HepG2 (cell line): ENCODE measurements around the gene FAM53B. TPM values are rescaled to one million over a fixed set of nuclear protein-coding genes. Genes with fewer than 3 reads are reported as not detected.

Experiments
- ARID2 ChIP-seq: sonication (generic); formaldehyde crosslinking; IDR thresholded peaks from 2 replicates; pipeline ENCODE4 v1.8.1; 2022; ENCODE audit warnings: mild to moderate bottlenecking, missing genetic modification reagents, borderline replicate concordance
- BRF2 ChIP-seq: sonication (generic); formaldehyde crosslinking; IDR thresholded peaks from 2 replicates; pipeline ENCODE4 v1.8.1; 2022; ENCODE audit warnings: mild to moderate bottlenecking, missing genetic modification reagents
- PRDM15 ChIP-seq: sonication (generic); formaldehyde crosslinking; IDR thresholded peaks from 2 replicates; pipeline ENCODE4 v1.4.0; 2020; ENCODE audit warnings: missing genetic modification reagents
- TOPORS ChIP-seq: sonication (generic); formaldehyde crosslinking; IDR thresholded peaks from 2 replicates; pipeline ENCODE4 v1.8.0; 2023; ENCODE audit warnings: mild to moderate bottlenecking, missing genetic modification reagents
- ZC3H4 ChIP-seq: sonication (generic); formaldehyde crosslinking; IDR thresholded peaks from 2 replicates; pipeline ENCODE4 v1.4.0; 2020; ENCODE audit warnings: missing genetic modification reagents, borderline replicate concordance
- ZNF18 ChIP-seq: sonication (generic); formaldehyde crosslinking; IDR thresholded peaks from 2 replicates; pipeline ENCODE4 v1.8.0; 2022; ENCODE audit warnings: mild to moderate bottlenecking, missing genetic modification reagents; ENCODE audit not compliant: insufficient replicate concordance
- polyA plus RNA-seq, 8 experiments: library from polyadenylated mRNA; depleted of rRNA in 3 of 8; stranded (reverse) in 7 of 8; unstranded in 1 of 8; fragments of >200 nt; fragmentation: Illumina TruSeq in 4 of 8; extraction: Trizol in 4 of 8; gene quantifications; 2 replicates each; pipeline versions ENCODE4 v1.2.1 to v1.2.3, GENCODE V29; 2011 to 2016; ENCODE audit warnings: low read depth in 4 of 8, missing spikeins in 1 of 8, mixed read lengths in 1 of 8; ENCODE audit not compliant: insufficient read depth in 1 of 8
- total RNA-seq, 5 experiments: library from RNA; depleted of rRNA; stranded (reverse); fragments of >200 nt; fragmentation: Illumina TruSeq; extraction: Trizol; gene quantifications; 2 replicates each; pipeline ENCODE4 v1.2.3, GENCODE V29; 2016; ENCODE audit warnings: low read depth in 1 of 5
- TF ChIP-seq, protein P1 (sequence below): sonication (generic); formaldehyde crosslinking; IDR thresholded peaks from one replicate; pipeline ENCODE4 v1.5.1; 2020; ENCODE audit warnings: mild to moderate bottlenecking, missing genetic modification reagents; ENCODE audit errors: not compliant biosample characterization

Gene FAM53B
- total and polyA plus RNA-seq, 2 of the 13 experiments (the other 11 are each of a cell fraction or from before 2014, with no cell fraction given), result 6.4 to 19.3 TPM

GRCh38 chr10:124696446-124697392, 47.5 kb downstream of the FAM53B start (continued):
- TF ChIP-seq PRDM15 (CRISPR knock-in tag), result no peak
- TF ChIP-seq ZC3H4 (CRISPR knock-in tag), result no peak
- no peak for TF ChIP-seq BRF2 (CRISPR knock-in tag)
- TF ChIP-seq TOPORS, result no peak
- TF ChIP-seq ARID2 (CRISPR knock-in tag), result no peak
- TF ChIP-seq, protein P1, sequence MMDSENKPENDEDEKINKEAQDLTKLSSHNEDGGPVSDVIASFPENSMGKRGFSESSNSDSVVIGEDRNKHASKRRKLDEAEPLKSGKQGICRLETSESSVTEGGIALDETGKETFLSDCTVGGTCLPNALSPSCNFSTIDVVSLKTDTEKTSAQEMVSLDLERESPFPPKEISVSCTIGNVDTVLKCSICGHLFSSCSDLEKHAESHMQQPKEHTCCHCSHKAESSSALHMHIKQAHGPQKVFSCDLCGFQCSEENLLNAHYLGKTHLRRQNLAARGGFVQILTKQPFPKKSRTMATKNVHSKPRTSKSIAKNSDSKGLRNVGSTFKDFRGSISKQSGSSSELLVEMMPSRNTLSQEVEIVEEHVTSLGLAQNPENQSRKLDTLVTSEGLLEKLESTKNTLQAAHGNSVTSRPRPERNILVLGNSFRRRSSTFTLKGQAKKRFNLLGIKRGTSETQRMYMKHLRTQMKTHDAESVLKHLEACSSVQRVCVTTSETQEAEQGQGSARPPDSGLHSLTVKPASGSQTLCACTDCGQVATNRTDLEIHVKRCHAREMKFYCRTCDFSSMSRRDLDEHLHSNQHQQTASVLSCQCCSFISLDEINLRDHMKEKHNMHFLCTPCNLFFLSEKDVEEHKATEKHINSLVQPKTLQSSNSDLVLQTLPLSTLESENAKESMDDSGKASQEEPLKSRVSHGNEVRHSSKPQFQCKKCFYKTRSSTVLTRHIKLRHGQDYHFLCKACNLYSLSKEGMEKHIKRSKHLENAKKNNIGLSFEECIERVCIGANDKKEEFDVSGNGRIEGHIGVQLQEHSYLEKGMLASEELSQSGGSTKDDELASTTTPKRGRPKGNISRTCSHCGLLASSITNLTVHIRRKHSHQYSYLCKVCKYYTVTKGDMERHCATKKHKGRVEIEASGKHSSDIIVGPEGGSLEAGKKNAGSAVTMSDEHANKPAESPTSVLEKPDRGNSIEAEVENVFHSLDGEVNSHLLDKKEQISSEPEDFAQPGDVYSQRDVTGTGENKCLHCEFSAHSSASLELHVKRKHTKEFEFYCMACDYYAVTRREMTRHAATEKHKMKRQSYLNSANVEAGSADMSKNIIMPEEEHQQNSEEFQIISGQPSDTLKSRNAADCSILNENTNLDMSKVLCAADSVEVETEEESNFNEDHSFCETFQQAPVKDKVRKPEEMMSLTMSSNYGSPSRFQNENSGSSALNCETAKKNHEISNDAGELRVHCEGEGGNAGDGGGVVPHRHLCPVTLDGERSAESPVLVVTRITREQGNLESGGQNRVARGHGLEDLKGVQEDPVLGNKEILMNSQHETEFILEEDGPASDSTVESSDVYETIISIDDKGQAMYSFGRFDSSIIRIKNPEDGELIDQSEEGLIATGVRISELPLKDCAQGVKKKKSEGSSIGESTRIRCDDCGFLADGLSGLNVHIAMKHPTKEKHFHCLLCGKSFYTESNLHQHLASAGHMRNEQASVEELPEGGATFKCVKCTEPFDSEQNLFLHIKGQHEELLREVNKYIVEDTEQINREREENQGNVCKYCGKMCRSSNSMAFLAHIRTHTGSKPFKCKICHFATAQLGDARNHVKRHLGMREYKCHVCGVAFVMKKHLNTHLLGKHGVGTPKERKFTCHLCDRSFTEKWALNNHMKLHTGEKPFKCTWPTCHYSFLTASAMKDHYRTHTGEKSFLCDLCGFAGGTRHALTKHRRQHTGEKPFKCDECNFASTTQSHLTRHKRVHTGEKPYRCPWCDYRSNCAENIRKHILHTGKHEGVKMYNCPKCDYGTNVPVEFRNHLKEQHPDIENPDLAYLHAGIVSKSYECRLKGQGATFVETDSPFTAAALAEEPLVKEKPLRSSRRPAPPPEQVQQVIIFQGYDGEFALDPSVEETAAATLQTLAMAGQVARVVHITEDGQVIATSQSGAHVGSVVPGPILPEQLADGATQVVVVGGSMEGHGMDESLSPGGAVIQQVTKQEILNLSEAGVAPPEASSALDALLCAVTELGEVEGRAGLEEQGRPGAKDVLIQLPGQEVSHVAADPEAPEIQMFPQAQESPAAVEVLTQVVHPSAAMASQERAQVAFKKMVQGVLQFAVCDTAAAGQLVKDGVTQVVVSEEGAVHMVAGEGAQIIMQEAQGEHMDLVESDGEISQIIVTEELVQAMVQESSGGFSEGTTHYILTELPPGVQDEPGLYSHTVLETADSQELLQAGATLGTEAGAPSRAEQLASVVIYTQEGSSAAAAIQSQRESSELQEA, result no peak
- no peak for TF ChIP-seq ZNF18
